Measurements from ENCODE around the gene ADRA2B.
"Not testable (repeated sequence)": the region's sequence is repeated elsewhere in the genome, so short reads cannot be mapped to it uniquely, and the experiment has no call there.

DNA sequence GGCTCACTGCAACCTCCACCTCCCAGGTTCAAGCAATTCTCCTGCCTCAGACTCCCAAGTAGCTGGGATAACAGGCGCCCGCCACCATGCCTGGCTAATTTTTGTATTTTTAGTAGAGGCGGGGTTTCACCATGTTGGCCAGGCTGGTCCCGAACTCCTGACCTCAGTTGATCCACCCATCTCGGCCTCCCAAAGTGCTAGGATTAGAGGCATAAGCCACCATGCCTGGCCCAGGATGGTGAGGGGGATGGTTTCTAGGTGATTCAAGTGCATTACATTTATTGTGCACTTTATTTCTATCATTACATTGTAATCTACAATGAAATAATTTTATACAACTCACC, 25.2 kb upstream of the ADRA2B start:
- TF ChIP-seq, protein P1, sequence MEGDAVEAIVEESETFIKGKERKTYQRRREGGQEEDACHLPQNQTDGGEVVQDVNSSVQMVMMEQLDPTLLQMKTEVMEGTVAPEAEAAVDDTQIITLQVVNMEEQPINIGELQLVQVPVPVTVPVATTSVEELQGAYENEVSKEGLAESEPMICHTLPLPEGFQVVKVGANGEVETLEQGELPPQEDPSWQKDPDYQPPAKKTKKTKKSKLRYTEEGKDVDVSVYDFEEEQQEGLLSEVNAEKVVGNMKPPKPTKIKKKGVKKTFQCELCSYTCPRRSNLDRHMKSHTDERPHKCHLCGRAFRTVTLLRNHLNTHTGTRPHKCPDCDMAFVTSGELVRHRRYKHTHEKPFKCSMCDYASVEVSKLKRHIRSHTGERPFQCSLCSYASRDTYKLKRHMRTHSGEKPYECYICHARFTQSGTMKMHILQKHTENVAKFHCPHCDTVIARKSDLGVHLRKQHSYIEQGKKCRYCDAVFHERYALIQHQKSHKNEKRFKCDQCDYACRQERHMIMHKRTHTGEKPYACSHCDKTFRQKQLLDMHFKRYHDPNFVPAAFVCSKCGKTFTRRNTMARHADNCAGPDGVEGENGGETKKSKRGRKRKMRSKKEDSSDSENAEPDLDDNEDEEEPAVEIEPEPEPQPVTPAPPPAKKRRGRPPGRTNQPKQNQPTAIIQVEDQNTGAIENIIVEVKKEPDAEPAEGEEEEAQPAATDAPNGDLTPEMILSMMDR (conservative IDR thresholded peaks at IDR 0.05; ENCODE audit: low read length) = not testable (repeated sequence)
- not testable (repeated sequence) for TF ChIP-seq EZH2phosphoT487 (IDR thresholded peaks at IDR 0.05; ENCODE audit: borderline replicate concordance)
